ENCODE results near the gene LAPTM4A. TPM values are rescaled to one million over a fixed set of nuclear protein-coding genes. Genes with fewer than 3 reads are reported as not detected.

Gene LAPTM4A
- total and polyA plus RNA-seq, 9 donors = 170 to 843 (median 282) TPM

DNA sequence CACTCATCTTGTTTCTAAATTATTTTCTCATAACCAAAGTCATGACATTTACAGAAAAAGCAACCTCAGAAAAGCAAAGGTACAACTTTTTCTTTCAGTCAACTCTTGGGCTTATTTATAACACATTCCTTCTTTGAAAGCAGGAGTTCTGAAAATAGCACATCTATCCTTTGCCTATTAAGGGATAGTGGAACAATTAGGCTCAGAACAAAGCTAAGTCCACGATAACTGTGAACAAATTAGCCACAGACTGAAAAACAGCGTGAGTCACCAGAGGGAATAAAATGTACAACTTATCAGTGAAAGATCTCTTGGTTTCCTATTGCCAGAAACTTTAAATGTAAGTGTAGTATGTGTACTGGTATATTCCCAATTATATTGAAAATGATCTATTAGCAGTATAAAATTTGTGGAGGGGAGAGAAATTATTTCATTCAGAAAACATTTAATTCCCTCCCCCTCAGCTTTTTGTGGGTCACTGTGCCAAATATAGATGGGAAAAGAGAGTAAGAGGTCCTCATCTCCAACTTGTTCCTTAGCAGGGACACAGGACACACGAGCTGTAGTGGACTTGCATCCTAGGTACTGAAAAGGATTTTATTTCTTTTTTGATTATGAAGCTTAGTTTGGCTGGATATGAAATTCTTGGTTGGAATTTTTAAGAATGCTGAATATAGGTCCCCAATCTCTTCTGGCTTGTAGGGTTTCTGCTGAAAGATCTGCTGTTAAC lies 23.6 kb downstream of the LAPTM4A start:
- H3K27ac ChIP-seq = no peak overlapping the region

DNA sequence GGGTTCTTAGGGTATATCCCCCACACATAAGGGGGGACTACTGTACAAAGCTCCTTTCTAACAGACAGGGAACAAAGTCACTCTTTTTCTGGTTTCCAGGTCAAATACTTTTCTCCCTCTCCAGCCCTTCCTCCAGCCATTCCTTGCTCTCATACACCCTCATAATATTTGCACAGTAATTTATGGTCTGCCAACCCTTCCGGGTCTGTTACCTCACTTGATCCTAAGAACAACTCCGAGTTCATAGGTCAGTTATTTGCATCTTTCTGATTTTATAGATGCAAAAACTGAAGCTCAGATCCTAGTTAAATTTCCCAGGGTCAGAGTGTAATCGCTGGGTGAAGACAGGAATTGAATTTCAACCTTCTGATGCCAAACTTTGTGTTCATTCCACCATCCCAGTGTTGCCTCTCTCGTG lies 24.2 kb downstream of the LAPTM4A start:
- TF ChIP-seq, protein P1, sequence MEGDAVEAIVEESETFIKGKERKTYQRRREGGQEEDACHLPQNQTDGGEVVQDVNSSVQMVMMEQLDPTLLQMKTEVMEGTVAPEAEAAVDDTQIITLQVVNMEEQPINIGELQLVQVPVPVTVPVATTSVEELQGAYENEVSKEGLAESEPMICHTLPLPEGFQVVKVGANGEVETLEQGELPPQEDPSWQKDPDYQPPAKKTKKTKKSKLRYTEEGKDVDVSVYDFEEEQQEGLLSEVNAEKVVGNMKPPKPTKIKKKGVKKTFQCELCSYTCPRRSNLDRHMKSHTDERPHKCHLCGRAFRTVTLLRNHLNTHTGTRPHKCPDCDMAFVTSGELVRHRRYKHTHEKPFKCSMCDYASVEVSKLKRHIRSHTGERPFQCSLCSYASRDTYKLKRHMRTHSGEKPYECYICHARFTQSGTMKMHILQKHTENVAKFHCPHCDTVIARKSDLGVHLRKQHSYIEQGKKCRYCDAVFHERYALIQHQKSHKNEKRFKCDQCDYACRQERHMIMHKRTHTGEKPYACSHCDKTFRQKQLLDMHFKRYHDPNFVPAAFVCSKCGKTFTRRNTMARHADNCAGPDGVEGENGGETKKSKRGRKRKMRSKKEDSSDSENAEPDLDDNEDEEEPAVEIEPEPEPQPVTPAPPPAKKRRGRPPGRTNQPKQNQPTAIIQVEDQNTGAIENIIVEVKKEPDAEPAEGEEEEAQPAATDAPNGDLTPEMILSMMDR (IDR thresholded peaks at IDR 0.05) = no peak
- TF ChIP-seq POLR2A (IDR thresholded peaks at IDR 0.05) (no peak), EP300 (IDR thresholded peaks at IDR 0.05) (no peak)
- Histone ChIP-seq H3K4me3 (no peak overlapping the region), H3K9me3 (peaks cover 0 to 3% of the 10 kb centered on the region in 2 donors), H3K4me1 (ENCODE audit: insufficient read depth) (no peaks in the 10 kb centered on the region), H3K36me3 (no peaks in the 10 kb centered on the region), H3K27ac (no peak overlapping the region), H3K27me3 (no peaks in the 10 kb centered on the region)
- intact Hi-C loops (cut with DNase I) = no loop called here
- DNase-seq = no peak
- WGBS, 3 donors = 30 to 58% (median 38%) methylated on average over 4 of the region's 4 CpGs

More for the DNA sequence above, 23.6 kb downstream of the LAPTM4A start:
- peaks cover 0 to 3% of the 10 kb centered on the region in 2 donors for H3K9me3 ChIP-seq
- H3K4me1 ChIP-seq (ENCODE audit: insufficient read depth) = no peaks in the 10 kb centered on the region
- WGBS, 3 donors = 62 to 81% (median 79%) methylated on average over 3 of the region's 3 CpGs
- intact Hi-C loops (cut with DNase I) = no loop called here
- H3K36me3 ChIP-seq = no peaks in the 10 kb centered on the region
- no peak for TF ChIP-seq EP300 (IDR thresholded peaks at IDR 0.05)
- no peak for TF ChIP-seq POLR2A (IDR thresholded peaks at IDR 0.05)
- TF ChIP-seq, protein P1 (IDR thresholded peaks at IDR 0.05) = no peak
- DNase-seq = no peak
- no peaks in the 10 kb centered on the region for H3K27me3 ChIP-seq
- no peak overlapping the region for H3K4me3 ChIP-seq

DNA sequence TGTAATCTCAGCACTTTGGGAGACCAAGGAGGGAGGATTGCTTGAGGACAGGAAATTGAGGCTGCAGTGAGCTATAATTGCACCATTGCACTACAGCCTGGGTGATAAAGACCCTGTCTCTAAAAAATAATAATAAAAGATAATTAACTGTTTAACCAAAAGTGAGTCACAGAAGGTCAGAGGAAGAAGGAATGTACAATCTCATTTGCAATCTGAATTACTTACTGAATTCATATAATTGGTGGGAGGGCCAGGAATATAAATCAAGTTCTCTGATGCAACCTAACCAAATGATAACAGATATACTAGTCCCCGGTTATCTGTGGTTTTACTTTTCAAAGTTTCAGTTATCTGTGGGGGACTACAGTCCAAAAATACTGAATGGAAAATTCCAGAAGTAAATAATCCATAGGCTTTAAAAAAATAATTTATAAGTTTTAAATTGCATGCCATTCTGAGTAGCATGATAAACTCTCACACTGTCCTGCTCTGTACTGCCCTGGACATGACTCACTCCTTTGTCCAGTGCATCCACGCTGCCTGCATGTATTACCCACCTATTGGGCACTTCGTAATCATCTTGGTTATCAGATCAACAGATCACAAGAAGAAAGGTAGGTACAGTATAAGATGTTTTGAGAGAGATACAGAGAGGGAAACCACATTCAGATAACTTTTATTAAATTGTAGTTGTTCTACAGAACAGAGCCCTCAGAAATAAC lies 26.2 kb downstream of the LAPTM4A start:
- TF ChIP-seq POLR2A (IDR thresholded peaks at IDR 0.05) = no peak
- TF ChIP-seq, protein P1 (IDR thresholded peaks at IDR 0.05) = no peak
- TF ChIP-seq EP300 (IDR thresholded peaks at IDR 0.05) = no peak
- Histone ChIP-seq H3K27me3 (no peaks in the 10 kb centered on the region), H3K4me1 (ENCODE audit: insufficient read depth) (no peaks in the 10 kb centered on the region), H3K27ac (no peak overlapping the region), H3K36me3 (no peaks in the 10 kb centered on the region), H3K4me3 (no peak overlapping the region), H3K9me3 (peaks cover 0 to 3% of the 10 kb centered on the region in 2 donors)
- intact Hi-C loops (cut with DNase I) = no loop called here
- DNase-seq = no peak
- 80 to 90% (median 85%) methylated on average over 3 of the region's 3 CpGs for WGBS, 3 donors

DNA sequence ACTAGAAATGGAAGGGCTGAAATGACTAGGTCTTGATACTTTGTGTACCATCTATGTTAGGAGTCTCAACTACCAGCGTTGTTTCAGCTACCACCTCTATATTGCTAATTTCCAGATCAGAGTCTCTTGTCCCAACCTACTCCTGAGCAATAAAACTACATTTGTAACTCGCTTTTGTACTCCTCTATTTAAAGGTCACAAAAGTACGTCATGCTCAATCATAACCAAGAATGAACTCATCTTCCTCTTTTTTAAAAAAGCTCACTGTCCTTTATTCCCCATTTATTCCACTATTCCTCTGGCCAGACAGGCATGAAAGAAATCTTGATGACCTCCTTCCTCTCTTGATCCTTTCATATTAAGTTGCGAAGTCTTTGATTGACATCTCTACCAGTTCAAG lies 27.7 kb downstream of the LAPTM4A start:
- H3K36me3 ChIP-seq = no peaks in the 10 kb centered on the region

More for the DNA sequence above, 27.7 kb downstream of the LAPTM4A start:
- Histone ChIP-seq H3K27me3 (no peaks in the 10 kb centered on the region), H3K27ac (no peak overlapping the region), H3K4me1 (ENCODE audit: insufficient read depth) (no peaks in the 10 kb centered on the region), H3K4me3 (no peak overlapping the region), H3K9me3 (no peaks in the 10 kb centered on the region)
- intact Hi-C loops (cut with DNase I) = no loop called here
- 92 to 98% (median 95%) methylated on average over 4 of the region's 4 CpGs for WGBS, 3 donors
- TF ChIP-seq EP300 (IDR thresholded peaks at IDR 0.05) (no peak), POLR2A (IDR thresholded peaks at IDR 0.05) (no peak)
- TF ChIP-seq, protein P1 (IDR thresholded peaks at IDR 0.05) = no peak
- DNase-seq = no peak
